GM19395 (cell line): ENCODE measurements around the gene AFTPH.
A peak's percentile ranks its signal among the peaks of the same experiment; 100 is the strongest.

Experiments used
- ATAC-seq: cut with Tn5 transposase; IDR thresholded peaks from one replicate; pipeline ENCODE4 v1.9.1; 2021; ENCODE audit warnings: mild to moderate bottlenecking, moderate library complexity; ENCODE audit not compliant: unreplicated experiment

AFTPH gene

GRCh38 chr2:64537991-64538390 lies 13.9 kb downstream of the AFTPH start:
- ATAC-seq = no peak

DNA sequence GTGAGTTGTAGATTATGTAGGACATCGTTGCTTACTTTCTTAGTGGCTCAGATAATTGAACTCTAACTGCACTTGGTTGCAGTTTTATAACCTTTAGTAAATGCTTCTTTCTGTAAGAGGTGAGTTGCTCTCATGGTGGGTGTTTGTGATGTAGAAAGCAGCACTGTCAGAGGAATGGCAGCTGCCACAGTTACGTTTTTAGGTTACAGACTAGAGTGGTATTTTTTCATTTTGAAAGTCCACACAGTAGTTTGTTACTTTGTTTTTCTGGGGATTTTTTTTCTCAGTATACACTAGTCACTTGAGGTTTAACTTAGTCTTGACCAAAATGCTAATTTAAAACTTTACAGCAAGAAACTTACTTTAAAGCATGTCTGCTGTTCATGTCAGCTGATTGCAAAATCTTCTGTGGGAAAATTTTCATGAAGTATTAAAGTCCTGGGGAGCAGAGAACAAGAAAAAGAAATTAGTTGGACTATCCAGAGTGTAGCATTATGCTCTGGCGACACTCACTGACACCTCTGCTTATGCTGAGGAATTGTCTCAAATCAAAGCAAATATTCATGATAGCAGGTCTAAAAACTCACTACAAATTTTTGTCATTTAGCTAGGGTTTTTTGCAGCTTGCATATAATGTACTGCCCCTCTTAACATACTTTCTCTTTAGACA lies 14.8 kb downstream of the AFTPH start:
- ATAC-seq = peak; percentile 49

- no peak for ATAC-seq
Measured at GRCh38 chr2:64540615-64541014, 16.5 kb downstream of the AFTPH start.

DNA sequence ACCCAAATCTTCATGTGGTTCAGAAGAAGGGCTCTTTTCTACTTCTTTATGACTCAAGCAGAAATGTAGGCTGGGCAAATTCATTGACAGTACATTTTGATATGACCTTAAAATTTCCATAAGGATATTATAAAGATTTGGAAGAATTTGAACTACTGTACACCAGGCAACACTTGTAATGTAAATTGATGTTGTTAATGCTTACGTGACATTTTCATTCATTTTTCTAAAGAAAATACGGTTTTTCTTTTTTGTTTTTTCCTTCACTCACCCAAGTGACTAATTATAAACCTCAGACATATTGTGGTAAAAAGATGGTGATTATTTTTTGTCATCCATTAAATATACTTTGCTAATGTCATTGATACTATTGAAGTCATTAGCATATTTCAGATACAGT lies 17.4 kb downstream of the AFTPH start:
- ATAC-seq = no peak

DNA sequence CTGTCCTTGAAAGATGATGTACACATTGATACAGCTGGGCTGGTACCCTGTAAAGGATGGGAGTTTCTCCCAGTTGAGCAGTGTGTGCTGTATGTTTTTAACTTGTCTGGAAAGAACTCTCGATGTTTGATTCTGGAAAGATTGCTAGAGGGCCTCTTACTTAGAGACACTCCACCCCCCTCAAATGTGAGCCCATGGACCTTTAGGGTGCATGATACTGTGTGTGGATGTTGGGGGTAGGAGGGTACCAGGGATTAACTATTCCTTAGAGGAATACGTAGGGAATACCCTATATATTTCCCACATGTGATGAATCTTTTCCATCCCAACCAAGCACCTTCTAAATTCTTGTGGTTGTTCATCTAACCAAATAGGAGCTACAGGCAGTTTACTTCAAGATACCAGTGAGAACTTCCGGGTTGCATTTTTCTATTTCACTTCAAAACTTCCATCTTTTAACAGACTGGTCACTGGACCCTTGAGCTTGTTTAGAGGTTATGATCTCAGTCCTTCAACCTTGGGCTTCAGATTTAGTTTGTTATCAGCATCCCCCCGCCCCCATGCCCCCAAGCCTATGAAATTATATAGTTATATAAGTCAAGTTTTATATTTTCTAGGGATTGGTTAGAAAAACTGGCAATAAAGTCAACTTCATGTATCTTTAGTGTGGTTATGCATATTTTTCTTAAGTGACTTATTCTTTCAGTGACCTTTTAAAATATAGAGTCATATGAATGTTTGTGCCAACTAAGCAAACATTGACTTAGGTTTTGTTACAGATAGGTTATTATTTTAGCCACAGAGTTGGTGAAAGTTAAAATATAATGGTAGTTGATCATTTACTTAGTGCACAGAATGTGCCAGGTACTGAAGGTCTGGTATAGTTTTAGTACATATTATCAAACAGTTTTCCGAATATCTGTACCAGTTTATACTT lies 18.2 kb downstream of the AFTPH start:
- ATAC-seq = no peak

- no peak for ATAC-seq
Measured at GRCh38 chr2:64543008-64543697, 19.0 kb downstream of the AFTPH start.

DNA sequence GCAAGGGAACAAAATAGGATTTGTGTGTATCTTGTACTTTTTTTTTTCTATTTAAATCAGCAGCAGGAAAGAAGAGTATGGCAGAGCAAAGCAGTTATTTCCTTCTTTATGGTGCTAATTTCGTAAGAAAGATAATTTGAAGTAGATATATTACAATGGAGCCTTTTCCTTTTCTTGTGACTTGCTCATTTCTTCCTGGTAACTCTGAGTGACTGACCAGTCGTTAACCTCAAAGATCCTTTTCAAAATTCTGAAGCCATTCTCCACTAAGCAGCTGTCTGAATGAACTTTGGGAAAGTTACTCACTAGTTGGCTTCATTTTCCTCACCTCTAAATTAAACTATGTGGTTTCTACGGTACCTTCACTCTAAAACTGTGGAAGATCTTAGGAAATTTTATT lies 24.6 kb downstream of the AFTPH start:
- no peak for ATAC-seq

DNA sequence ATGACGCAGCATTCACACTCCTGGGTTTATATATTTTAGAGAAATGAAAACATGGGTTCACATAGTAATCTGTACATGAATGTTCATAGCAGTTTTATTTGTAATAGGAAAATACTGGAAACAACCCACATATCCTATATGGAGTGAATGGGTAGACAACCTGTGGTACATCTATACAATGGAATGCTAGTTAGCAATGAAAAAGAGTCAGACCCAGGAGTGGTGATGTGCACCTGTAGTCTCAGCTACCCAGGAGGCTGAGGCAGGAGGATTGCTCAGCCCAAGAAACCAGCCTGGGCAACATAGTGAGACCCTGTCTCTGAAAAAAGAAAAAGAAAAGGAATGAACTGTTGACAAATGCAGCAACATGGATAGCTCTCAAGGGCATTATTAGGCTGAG lies 25.9 kb downstream of the AFTPH start:
- no peak for ATAC-seq

DNA sequence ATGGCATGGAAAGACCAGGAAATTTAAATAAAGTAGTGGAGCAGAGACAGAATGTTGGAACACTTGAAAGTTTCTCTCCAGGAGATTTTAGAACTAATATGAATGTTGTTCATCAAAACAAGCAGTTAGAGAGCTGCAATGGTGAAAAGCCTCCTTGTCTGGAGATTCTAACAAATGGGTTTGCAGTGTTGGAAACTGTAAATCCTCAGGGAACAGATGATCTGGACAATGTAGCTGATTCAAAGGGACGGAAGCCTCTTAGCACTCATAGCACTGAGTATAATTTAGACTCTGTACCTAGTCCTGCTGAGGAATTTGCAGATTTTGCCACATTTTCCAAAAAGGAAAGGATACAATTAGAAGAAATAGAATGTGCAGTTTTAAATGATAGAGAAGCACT lies 27.7 kb downstream of the AFTPH start:
- no peak for ATAC-seq

- no peak for ATAC-seq
Measured at GRCh38 chr2:64554117-64554516, 30.0 kb downstream of the AFTPH start.

GRCh38 chr2:64558445-64559081 lies 34.4 kb downstream of the AFTPH start:
- ATAC-seq = no peak

GRCh38 chr2:64562148-64562784 lies 38.1 kb downstream of the AFTPH start:
- ATAC-seq = no peak

DNA sequence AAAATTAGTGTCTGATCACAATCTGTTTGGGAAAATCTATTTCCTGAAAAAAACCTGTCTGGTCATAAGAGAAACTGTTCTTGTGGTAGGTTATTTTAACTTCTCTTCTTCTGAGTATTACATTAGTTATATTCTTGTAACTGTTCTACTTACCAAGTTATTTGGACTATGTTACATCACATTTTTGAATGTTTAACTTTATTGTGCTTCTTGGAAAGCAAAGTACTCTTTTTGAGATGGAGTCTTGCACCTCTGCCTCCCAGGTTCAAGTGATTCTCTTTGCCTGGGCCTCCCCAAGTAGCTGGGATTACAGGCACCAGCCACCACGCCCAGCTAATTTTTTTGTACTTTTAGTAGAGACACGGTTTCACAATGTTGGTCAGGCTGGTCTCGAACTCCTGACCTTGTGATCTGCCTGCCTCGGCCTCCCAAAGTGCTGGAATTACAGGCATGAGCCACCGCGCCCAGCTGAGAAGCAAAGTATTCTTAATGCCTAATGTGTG lies 39.4 kb downstream of the AFTPH start:
- ATAC-seq = no peak

GRCh38 chr2:64565949-64566710 lies 42.0 kb downstream of the AFTPH start:
- ATAC-seq = no peak

DNA sequence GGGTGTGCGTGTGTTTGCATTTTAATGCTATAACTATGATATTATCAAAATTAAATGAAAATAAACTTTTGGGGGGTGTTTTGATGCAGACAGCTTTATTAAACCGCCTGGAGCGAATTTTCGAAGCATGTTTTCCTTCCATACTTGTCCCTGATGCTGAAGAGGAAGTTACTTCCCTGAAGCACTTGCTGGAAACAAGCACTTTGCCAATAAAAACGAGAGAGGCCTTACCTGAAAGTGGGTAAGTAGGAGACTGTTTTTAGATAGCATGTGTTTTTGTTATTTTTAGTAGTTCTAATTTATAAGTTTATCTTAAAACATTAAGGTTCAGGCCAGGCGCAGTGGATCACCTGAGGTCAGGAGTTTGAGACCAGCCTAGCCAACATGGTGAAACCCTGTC lies 43.3 kb downstream of the AFTPH start:
- no peak for ATAC-seq

GRCh38 chr2:64568836-64569235 lies 44.7 kb downstream of the AFTPH start:
- no peak for ATAC-seq

DNA sequence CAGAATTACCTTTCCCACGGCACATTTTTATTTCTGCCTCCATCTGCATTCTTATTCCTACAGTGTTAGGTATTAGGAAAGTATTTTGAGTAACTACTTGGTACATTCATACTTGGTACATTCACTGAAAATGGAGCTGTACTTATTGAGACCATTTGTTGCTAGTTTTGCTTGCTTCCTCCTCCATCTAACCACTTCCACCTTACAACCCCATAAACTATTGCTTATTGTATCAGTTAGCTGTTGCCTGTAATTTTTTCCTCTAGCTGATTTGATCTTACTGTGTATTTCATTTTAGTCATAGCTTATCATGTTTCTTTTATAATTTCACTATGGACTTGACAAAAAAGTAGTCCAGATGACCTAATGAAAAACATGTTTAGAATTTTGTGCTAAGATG lies 50.7 kb downstream of the AFTPH start:
- ATAC-seq = no peak

GRCh38 chr2:64581018-64581417 lies 56.9 kb downstream of the AFTPH start:
- no peak for ATAC-seq

GRCh38 chr2:64581777-64582539 lies 57.8 kb downstream of the AFTPH start:
- peak; percentile 40 for ATAC-seq
